GM11168 (cell line): ENCODE data around the gene TMEM212.
"Not testable (repeated sequence)": the region's sequence is repeated elsewhere in the genome, so short reads cannot be mapped to it uniquely, and the experiment has no call there.

Experiments
- in situ Hi-C: fragments of 300-500 bp; cut with MboI; formaldehyde crosslinking; loops from one replicate; pipeline ENCODE4 v1.12.0; 2022; ENCODE audit warnings: low sequenced_read_pairs; ENCODE audit not compliant: unreplicated experiment

Gene TMEM212

GRCh38 chr3:171812811-171813210 lies 30.3 kb upstream of the TMEM212 start:
- in situ Hi-C loops: no loop called here

- in situ Hi-C loops: no loop called here
Measured at GRCh38 chr3:171813278-171813896, 29.8 kb upstream of the TMEM212 start.

GRCh38 chr3:171813897-171814460 lies 29.2 kb upstream of the TMEM212 start:
- in situ Hi-C loops: no loop called here

- in situ Hi-C loops: not testable (repeated sequence)
Measured at GRCh38 chr3:171814662-171815061, 28.5 kb upstream of the TMEM212 start.

- in situ Hi-C loops: no loop called here
Measured at GRCh38 chr3:171815973-171816595, 27.1 kb upstream of the TMEM212 start.

GRCh38 chr3:171817074-171817800 lies 25.9 kb upstream of the TMEM212 start:
- in situ Hi-C loops: no loop called here

GRCh38 chr3:171821044-171821443 lies 22.1 kb upstream of the TMEM212 start:
- in situ Hi-C loops: no loop called here

- in situ Hi-C loops: no loop called here
Measured at GRCh38 chr3:171821778-171822358, 21.3 kb upstream of the TMEM212 start.

- in situ Hi-C loops: no loop called here
Measured at GRCh38 chr3:171822431-171823106, 20.6 kb upstream of the TMEM212 start.

GRCh38 chr3:171824116-171824515 lies 19.0 kb upstream of the TMEM212 start:
- in situ Hi-C loops: no loop called here

GRCh38 chr3:171824824-171825221 lies 18.3 kb upstream of the TMEM212 start:
- in situ Hi-C loops: no loop called here

GRCh38 chr3:171825222-171825828 lies 17.8 kb upstream of the TMEM212 start:
- in situ Hi-C loops: no loop called here

- in situ Hi-C loops: no loop called here
Measured at GRCh38 chr3:171827385-171827784, 15.8 kb upstream of the TMEM212 start.

- in situ Hi-C loops: no loop called here
Measured at GRCh38 chr3:171827836-171828458, 15.2 kb upstream of the TMEM212 start.

GRCh38 chr3:171828902-171829770 lies 14.0 kb upstream of the TMEM212 start:
- in situ Hi-C loops: no loop called here

GRCh38 chr3:171829841-171830517 lies 13.2 kb upstream of the TMEM212 start:
- in situ Hi-C loops: no loop called here

- in situ Hi-C loops: no loop called here
Measured at GRCh38 chr3:171830518-171830875, 12.7 kb upstream of the TMEM212 start.

- in situ Hi-C loops: no loop called here
Measured at GRCh38 chr3:171831936-171832335, 11.2 kb upstream of the TMEM212 start.
